Measurements from ENCODE around the gene VSIG10L.

VSIG10L gene

GRCh38 chr19:51329411-51329810 lies 12.5 kb downstream of the VSIG10L start:
- TF ChIP-seq Cebpa-rat (IDR thresholded peaks at IDR 0.05) = no peak
- H3K27me3 ChIP-seq = peaks cover 21 to 35% (median 31%) of the 10 kb centered on the region in 11 experiments
- H3K27ac ChIP-seq = no peak overlapping the region
- H3K36me3 ChIP-seq = peaks cover 4 to 17% (median 7%) of the 10 kb centered on the region in 11 experiments; a peak in 12 of 22 replicates
- peaks cover 8 to 36% (median 15%) of the 10 kb centered on the region in 11 experiments for H3K9me3 ChIP-seq (replicated peaks in 1 of 11)
- peaks cover 0 to under 1% (median 0%) of the 10 kb centered on the region in 11 experiments; a peak in 1 of 22 replicates for H4K20me1 ChIP-seq
- H3K4me1 ChIP-seq = peaks cover 0 to 7% (median 0%) of the 10 kb centered on the region in 10 experiments; a peak in 4 of 20 replicates
- no peak overlapping the region for H3K4me2 ChIP-seq
- no peak overlapping the region for H3K9ac ChIP-seq
- no peak overlapping the region for H3K4me3 ChIP-seq

- Histone ChIP-seq H3K9ac (no peak overlapping the region), H3K4me3 (no peak overlapping the region; a peak in 1 of 20 replicates), H3K9me3 (replicated peaks in 1 of 11) (peaks cover 8 to 32% (median 15%) of the 10 kb centered on the region in 11 experiments), H3K4me2 (peak overlapping the region in 2 of 11 experiments; percentile 3 to 32; a peak in 1 of 22 replicates), H4K20me1 (peaks cover 0 to 8% (median 0%) of the 10 kb centered on the region in 11 experiments; a peak in 1 of 22 replicates), H3K27me3 (peaks cover 21 to 35% (median 31%) of the 10 kb centered on the region in 11 experiments), H3K4me1 (peaks cover 0 to 17% (median 0%) of the 10 kb centered on the region in 10 experiments; a peak in 5 of 20 replicates), H3K36me3 (peaks cover 4 to 15% (median 7%) of the 10 kb centered on the region in 11 experiments; a peak in 12 of 22 replicates), H3K27ac (no peak overlapping the region)
- TF ChIP-seq Cebpa-rat (IDR thresholded peaks at IDR 0.05) = no peak
Measured at GRCh38 chr19:51327066-51328001, 14.6 kb downstream of the VSIG10L start.

DNA sequence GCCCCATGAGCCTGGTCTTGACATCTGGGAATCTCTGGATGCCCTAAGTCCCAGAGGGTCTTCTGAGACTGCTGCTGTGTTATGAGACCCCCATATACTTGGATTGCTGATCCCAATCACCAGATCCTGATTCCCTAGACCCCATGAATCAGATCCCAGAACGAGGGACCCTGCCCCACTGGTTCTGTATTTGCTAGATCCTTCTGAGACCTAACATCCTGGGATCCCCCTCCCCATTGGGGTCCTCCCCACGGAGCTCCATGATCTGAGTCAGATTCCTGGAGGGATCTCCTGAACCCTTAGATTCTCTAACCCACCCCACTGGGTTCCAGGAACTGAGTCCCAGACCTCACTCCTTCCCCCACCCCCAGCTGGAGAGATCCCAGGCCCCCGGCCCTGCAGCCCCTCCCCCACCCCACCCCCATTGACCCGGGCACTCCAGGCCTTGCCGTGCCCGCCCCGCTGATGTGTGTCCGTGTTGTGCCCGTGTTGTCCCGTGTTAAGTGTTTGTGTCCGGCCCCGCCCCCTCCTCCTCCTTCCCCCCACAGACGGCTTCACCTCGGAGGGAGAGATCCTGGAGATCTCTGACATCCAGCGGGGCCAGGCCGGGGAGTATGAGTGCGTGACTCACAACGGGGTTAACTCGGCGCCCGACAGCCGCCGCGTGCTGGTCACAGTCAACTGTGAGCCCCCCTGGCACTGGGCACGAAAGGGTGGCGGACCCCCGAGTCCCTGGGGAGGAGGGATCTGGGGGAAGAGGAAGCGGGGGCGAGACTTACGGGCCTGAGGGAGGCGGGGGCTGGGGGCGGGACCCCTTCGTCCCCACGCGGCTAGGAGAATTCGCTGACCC lies 15.5 kb downstream of the VSIG10L start:
- Histone ChIP-seq H3K4me1 (peaks cover 0 to 17% (median 0%) of the 10 kb centered on the region in 10 experiments; a peak in 5 of 20 replicates), H3K9ac (no peak overlapping the region), H3K27ac (no peak overlapping the region), H3K36me3 (peaks cover 4 to 11% (median 5%) of the 10 kb centered on the region in 11 experiments; a peak in 12 of 22 replicates), H3K9me3 (replicated peaks in 1 of 11) (peaks cover 6 to 27% (median 12%) of the 10 kb centered on the region in 11 experiments), H3K4me3 (no peak overlapping the region), H4K20me1 (peaks cover 0 to 8% (median 0%) of the 10 kb centered on the region in 11 experiments; a peak in 1 of 22 replicates), H3K27me3 (peaks cover 21 to 35% (median 31%) of the 10 kb centered on the region in 11 experiments), H3K4me2 (0 out of 22 replicates have a peak overlapping the region, but pooled peaks of 1 of the 11 experiments have one; percentile 3)
- no peak for TF ChIP-seq Cebpa-rat (IDR thresholded peaks at IDR 0.05)

- peaks cover 0 to 16% (median 4%) of the 10 kb centered on the region in 11 experiments; a peak in 12 of 22 replicates for H3K9me3 ChIP-seq (replicated peaks in 1 of 11)
- H3K9ac ChIP-seq = no peak overlapping the region
- peaks cover 21 to 35% (median 31%) of the 10 kb centered on the region in 11 experiments for H3K27me3 ChIP-seq
- no peak overlapping the region for H3K4me2 ChIP-seq
- peaks cover 0 to 8% (median 0%) of the 10 kb centered on the region in 11 experiments; a peak in 2 of 22 replicates for H4K20me1 ChIP-seq
- H3K27ac ChIP-seq = no peak overlapping the region
- no peak for TF ChIP-seq Cebpa-rat (IDR thresholded peaks at IDR 0.05)
- H3K4me3 ChIP-seq = no peak overlapping the region
- H3K36me3 ChIP-seq = 0 out of 22 replicates have a peak, but pooled peaks cover 0 to 2% (median 0%) of the 10 kb centered on the region in 11 experiments
- H3K4me1 ChIP-seq = peaks cover 0 to 17% (median 0%) of the 10 kb centered on the region in 10 experiments; a peak in 5 of 20 replicates
Measured at GRCh38 chr19:51325161-51325976, 16.6 kb downstream of the VSIG10L start.

- Histone ChIP-seq H3K9ac (no peak overlapping the region), H3K4me3 (no peak overlapping the region), H4K20me1 (peaks cover 0 to 18% (median 0%) of the 10 kb centered on the region in 11 experiments; a peak in 2 of 22 replicates), H3K27ac (no peak overlapping the region), H3K9me3 (replicated peaks in 1 of 11) (peaks cover 0 to 15% (median 4%) of the 10 kb centered on the region in 11 experiments; a peak in 8 of 22 replicates), H3K27me3 (peaks cover 21 to 35% (median 31%) of the 10 kb centered on the region in 11 experiments), H3K4me1 (peaks cover 0 to 17% (median 0%) of the 10 kb centered on the region in 10 experiments; a peak in 5 of 20 replicates), H3K36me3 (no peaks in the 10 kb centered on the region), H3K4me2 (no peak overlapping the region; a peak in 1 of 22 replicates)
- TF ChIP-seq Cebpa-rat (IDR thresholded peaks at IDR 0.05) = no peak
Measured at GRCh38 chr19:51324167-51324481, 17.8 kb downstream of the VSIG10L start.

GRCh38 chr19:51323481-51324166 lies 18.3 kb downstream of the VSIG10L start:
- peaks cover 19 to 33% (median 29%) of the 10 kb centered on the region in 11 experiments for H3K27me3 ChIP-seq
- H3K27ac ChIP-seq = no peak overlapping the region
- H3K9me3 ChIP-seq (replicated peaks in 1 of 11) = peaks cover 0 to 15% (median 4%) of the 10 kb centered on the region in 11 experiments; a peak in 8 of 22 replicates
- 0 out of 22 replicates have a peak overlapping the region, but pooled peaks of 1 of the 11 experiments have one; percentile 23 for H3K9ac ChIP-seq
- H3K4me1 ChIP-seq = peaks cover 0 to 17% (median 0%) of the 10 kb centered on the region in 10 experiments; a peak in 5 of 20 replicates
- H4K20me1 ChIP-seq = peaks cover 0 to 18% (median 0%) of the 10 kb centered on the region in 11 experiments; a peak in 2 of 22 replicates
- peak overlapping the region in 1 of 11 experiments; percentile 17; a peak in 3 of 22 replicates for H3K4me2 ChIP-seq
- H3K4me3 ChIP-seq = no peak overlapping the region
- TF ChIP-seq Cebpa-rat (IDR thresholded peaks at IDR 0.05) = no peak
- no peaks in the 10 kb centered on the region for H3K36me3 ChIP-seq

DNA sequence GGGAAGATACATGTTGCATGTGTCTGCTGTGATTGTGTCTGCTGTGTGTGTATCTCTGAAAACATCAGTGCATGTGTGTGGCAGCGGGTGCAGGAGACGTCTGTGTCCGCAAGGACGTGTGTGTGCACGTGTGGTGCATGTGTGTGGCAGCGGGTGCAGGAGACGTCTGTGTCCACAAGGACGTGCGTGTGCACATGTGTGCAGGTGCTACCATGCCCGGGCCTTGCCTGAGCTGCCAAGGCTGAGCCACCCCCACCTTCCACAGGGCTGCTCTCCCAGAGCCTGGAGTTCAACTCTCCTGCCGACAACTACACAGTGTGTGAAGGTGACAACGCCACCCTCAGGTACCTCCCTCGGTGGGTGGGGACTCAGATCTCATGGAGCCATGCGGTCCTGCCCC lies 20.1 kb downstream of the VSIG10L start:
- no peaks in the 10 kb centered on the region for H3K36me3 ChIP-seq
- H3K4me2 ChIP-seq = no peak overlapping the region
- peaks cover 0 to 18% (median 0%) of the 10 kb centered on the region in 11 experiments; a peak in 2 of 22 replicates for H4K20me1 ChIP-seq
- H3K27me3 ChIP-seq = peaks cover 2 to 14% (median 11%) of the 10 kb centered on the region in 11 experiments
- H3K4me1 ChIP-seq = peaks cover 0 to 11% (median 0%) of the 10 kb centered on the region in 10 experiments; a peak in 4 of 20 replicates
- peaks cover 0 to under 1% (median 0%) of the 10 kb centered on the region in 11 experiments; a peak in 1 of 22 replicates for H3K9me3 ChIP-seq (replicated peaks in 1 of 11)
- no peak overlapping the region for H3K27ac ChIP-seq
- H3K4me3 ChIP-seq = no peak overlapping the region
- H3K9ac ChIP-seq = no peak overlapping the region
- no peak for TF ChIP-seq Cebpa-rat (IDR thresholded peaks at IDR 0.05)

Measured in BLaER1 treated with 17β-estradiol and CSF1 and Interleukin-3, amounts not matched to agents 10 nM and 100 nM (cell line).